H1 (cell line): Measurements from ENCODE around the gene OR2V2. TPM values are rescaled to one million over a fixed set of nuclear protein-coding genes. Genes with fewer than 3 reads are reported as not detected.

ENCODE experiments used
- CTCF ChIA-PET: fragments of 300-600 bp; sonication (Branson Sonifier 250); formaldehyde crosslinking; loops from one replicate; lab custom pipeline; 2021; ENCODE audit not compliant: partially characterized antibody; lab: Charles Lee
- POLR2A ChIA-PET: fragments of 300-600 bp; sonication (Branson Sonifier 250); formaldehyde crosslinking; loops from one replicate; lab custom pipeline; 2021; ENCODE audit warnings: inconsistent platforms; ENCODE audit not compliant: partially characterized antibody; lab: Charles Lee
- DNase-seq, 2 experiments: peaks; one replicate each; pipeline versions ENCODE4 v3.0.0 to v3.0.0-alpha.2; 2010 to 2022; ENCODE audit warnings: low spot score in 2 of 2, low read depth in 1 of 2, mixed read lengths in 1 of 2
- FAIRE-seq: peaks from 2 replicates; lab custom pipeline; 2011; peaks lifted over from hg19 to GRCh38; lab: Jason Lieb, UNC
- H2AFZ ChIP-seq: 2 replicates; pipeline ENCODE4 v1.8.1; 2012; ENCODE audit warnings: low read length, inconsistent platforms
- H2AK5ac ChIP-seq: 2 replicates; pipeline ENCODE4 v1.6.1; 2013; ENCODE audit warnings: low read depth, low read length
- H2BK120ac ChIP-seq: replicated peaks from 2 replicates; pipeline ENCODE3; 2013; ENCODE audit warnings: low read depth, low read length, inconsistent platforms
- H2BK12ac ChIP-seq: 2 replicates; pipeline ENCODE4 v1.6.1; 2013; ENCODE audit warnings: low read depth, low read length
- H2BK15ac ChIP-seq: 2 replicates; pipeline ENCODE4 v1.6.1; 2013; ENCODE audit warnings: low read length
- H2BK20ac ChIP-seq: 2 replicates; pipeline ENCODE4 v1.6.1; 2013; ENCODE audit warnings: low read length
- H2BK5ac ChIP-seq: 2 replicates; pipeline ENCODE4 v1.6.1; 2013; ENCODE audit warnings: low read depth, low read length
- H3K14ac ChIP-seq: 2 replicates; pipeline ENCODE4 v1.6.1; 2013; ENCODE audit warnings: inconsistent platforms; ENCODE audit not compliant: insufficient read length
- H3K18ac ChIP-seq: 2 replicates; pipeline ENCODE4 v1.6.1; 2013; ENCODE audit warnings: low read length; ENCODE audit errors: extremely low read depth
- H3K23ac ChIP-seq: 2 replicates; pipeline ENCODE4 v1.6.1; 2013; ENCODE audit warnings: inconsistent platforms; ENCODE audit not compliant: insufficient read length
- H3K23me2 ChIP-seq: 2 replicates; pipeline ENCODE4 v1.6.1; 2013; ENCODE audit warnings: low read depth, low read length
- H3K27ac ChIP-seq: 2 replicates; pipeline ENCODE4 v1.6.1; 2011; ENCODE audit warnings: low read depth, low read length, inconsistent platforms
- H3K27me3 ChIP-seq, 4 experiments: replicated peaks in 1 of 4; 1 replicate in 1 of 4; 2 replicates in 3 of 4; pipeline versions ENCODE4 v1.6.1 to v1.8.1; 2011 to 2013; ENCODE audit warnings: low read length in 3 of 4, mild to moderate bottlenecking in 3 of 4, inconsistent platforms in 2 of 4, mixed read lengths in 2 of 4, moderate library complexity in 1 of 4; ENCODE audit not compliant: control insufficient read depth in 3 of 4, insufficient read depth in 3 of 4; ENCODE audit errors: extremely low read depth in 1 of 4
- H3K36me3 ChIP-seq, 4 experiments: 2 replicates each; pipeline versions ENCODE4 v1.6.1 to v1.8.1; 2011 to 2013; ENCODE audit warnings: mild to moderate bottlenecking in 4 of 4, low read length in 3 of 4, moderate library complexity in 2 of 4, control low read depth in 1 of 4, inconsistent platforms in 1 of 4; ENCODE audit not compliant: insufficient read depth in 4 of 4, control insufficient read depth in 2 of 4
- H3K4ac ChIP-seq: replicated peaks from 2 replicates; pipeline ENCODE3; 2013; ENCODE audit warnings: low read length, low read depth, mixed read lengths, inconsistent platforms; ENCODE audit not compliant: insufficient read length
- H3K4me1 ChIP-seq, 4 experiments: replicated peaks in 1 of 4; 1 replicate in 1 of 4; 2 replicates in 3 of 4; pipeline versions ENCODE4 v1.6.1 to v1.8.1; 2011 to 2013; ENCODE audit warnings: low read length in 3 of 4, inconsistent platforms in 2 of 4, mixed read lengths in 1 of 4; ENCODE audit not compliant: insufficient read depth in 4 of 4, control insufficient read depth in 3 of 4
- H3K4me2 ChIP-seq, 2 experiments: 2 replicates each; pipeline versions ENCODE4 v1.6.1 to v1.8.1; 2011 to 2013; ENCODE audit warnings: low read depth in 2 of 2, low read length in 2 of 2, control low read depth in 1 of 2, inconsistent platforms in 1 of 2, mild to moderate bottlenecking in 1 of 2; ENCODE audit not compliant: insufficient read depth in 1 of 2
- H3K4me3 ChIP-seq, 4 experiments: fragments of 200-600, 300-600 bp in 1 of 4; sonication (generic), shearing (Covaris generic), sonication (Bioruptor Twin) in 1 of 4; 2 replicates each; pipeline versions ENCODE4 v1.5.1 to v1.8.1; 2011 to 2016; ENCODE audit warnings: low read length in 4 of 4, low read depth in 3 of 4, control low read depth in 2 of 4, inconsistent platforms in 2 of 4, mild to moderate bottlenecking in 2 of 4, mixed read lengths in 1 of 4, moderate library complexity in 1 of 4; ENCODE audit not compliant: insufficient read depth in 2 of 4; ENCODE audit errors: extremely low read depth in 1 of 4
- H3K56ac ChIP-seq: replicated peaks from 2 replicates; pipeline ENCODE3; 2013; ENCODE audit warnings: low read depth, mild to moderate bottlenecking, mixed read lengths, low read length, inconsistent platforms; ENCODE audit not compliant: insufficient read length
- H3K79me1 ChIP-seq: 2 replicates; pipeline ENCODE4 v1.6.1; 2013; ENCODE audit warnings: low read depth, low read length, control low read depth
- H3K79me2 ChIP-seq, 2 experiments: 2 replicates each; pipeline versions ENCODE4 v1.6.1 to v1.8.1; 2012 to 2013; ENCODE audit warnings: low read length in 2 of 2, mild to moderate bottlenecking in 2 of 2, inconsistent platforms in 1 of 2; ENCODE audit not compliant: insufficient read depth in 2 of 2, control insufficient read depth in 1 of 2
- H3K9ac ChIP-seq, 4 experiments: replicated peaks in 1 of 4; 1 replicate in 1 of 4; 2 replicates in 3 of 4; pipeline versions ENCODE4 v1.6.1 to v1.8.1; 2011 to 2013; ENCODE audit warnings: low read depth in 3 of 4, low read length in 3 of 4, control low read depth in 2 of 4, mild to moderate bottlenecking in 2 of 4, moderate library complexity in 2 of 4, inconsistent platforms in 1 of 4; ENCODE audit errors: extremely low read depth in 1 of 4
- H3K9me3 ChIP-seq, 2 experiments: 2 replicates each; pipeline versions ENCODE4 v1.6.1 to v1.8.1; 2012 to 2013; ENCODE audit warnings: mild to moderate bottlenecking in 2 of 2, moderate library complexity in 2 of 2, control low read depth in 1 of 2, inconsistent platforms in 1 of 2, low read depth in 1 of 2, low read length in 1 of 2, mixed read lengths in 1 of 2; ENCODE audit not compliant: insufficient read depth in 2 of 2
- H4K20me1 ChIP-seq, 2 experiments: replicated peaks in 1 of 2; 2 replicates each; pipeline versions ENCODE3 to v1.8.1; 2011 to 2013; ENCODE audit warnings: inconsistent platforms in 2 of 2, low read length in 2 of 2, mild to moderate bottlenecking in 1 of 2; ENCODE audit not compliant: insufficient read depth in 2 of 2, control insufficient read depth in 1 of 2
- H4K5ac ChIP-seq: 2 replicates; pipeline ENCODE4 v1.6.1; 2013; ENCODE audit warnings: low read length, low read depth, mixed read lengths, inconsistent platforms; ENCODE audit not compliant: insufficient read length
- H4K8ac ChIP-seq: 2 replicates; pipeline ENCODE4 v1.8.0; 2013; ENCODE audit warnings: mild to moderate bottlenecking, moderate library complexity, low read length, inconsistent platforms; ENCODE audit not compliant: insufficient read depth; ENCODE audit errors: extremely low read depth
- H4K91ac ChIP-seq: replicated peaks from 2 replicates; pipeline ENCODE3; 2013; ENCODE audit warnings: low read length, mixed read lengths, inconsistent platforms; ENCODE audit not compliant: insufficient read length
- CHD1 ChIP-seq: IDR thresholded peaks from 2 replicates; pipeline ENCODE4 v1.6.1; 2012; ENCODE audit warnings: low read depth, low read length, improper control_type of control experiment
- CREB1 ChIP-seq: IDR thresholded peaks from 2 replicates; pipeline ENCODE4 v1.6.1; 2012; ENCODE audit warnings: inconsistent platforms
- EGR1 ChIP-seq: IDR thresholded peaks from 2 replicates; pipeline ENCODE4 v1.6.1; 2011; ENCODE audit warnings: low read depth, low read length, borderline replicate concordance
- EP300 ChIP-seq, 2 experiments: IDR thresholded peaks; 1 replicate in 1 of 2; 2 replicates in 1 of 2; pipeline ENCODE4 v1.6.1; 2011 to 2012; ENCODE audit warnings: low read depth in 2 of 2, low read length in 2 of 2, mild to moderate bottlenecking in 2 of 2, borderline replicate concordance in 1 of 2, inconsistent platforms in 1 of 2, moderate library complexity in 1 of 2
- KDM5A ChIP-seq: fragments of 200-600 bp; IDR thresholded peaks from 2 replicates; pipeline ENCODE4 v1.7.1; 2012; ENCODE audit warnings: mild to moderate bottlenecking, low read length, inconsistent platforms, mixed read lengths
- POLR2A ChIP-seq, 2 experiments: IDR thresholded peaks; 1 replicate in 1 of 2; 2 replicates in 1 of 2; pipeline ENCODE4 v1.6.1; 2011; ENCODE audit warnings: low read depth in 2 of 2, low read length in 2 of 2, mild to moderate bottlenecking in 2 of 2; ENCODE audit errors: control extremely low read depth in 1 of 2
- POU5F1 ChIP-seq: IDR thresholded peaks from 2 replicates; pipeline ENCODE4 v1.6.1; 2011; ENCODE audit warnings: low read depth, mild to moderate bottlenecking, low read length, moderate library complexity
- SIRT6 ChIP-seq: IDR thresholded peaks from one replicate; pipeline ENCODE4 v1.7.1; 2012; ENCODE audit warnings: low read length, inconsistent platforms
- TAF7 ChIP-seq: optimal IDR thresholded peaks from 2 replicates; pipeline ENCODE3; 2011; ENCODE audit warnings: low read depth, mild to moderate bottlenecking, inconsistent platforms, low read length, moderate library complexity, borderline replicate concordance
- WGBS, 2 experiments: shearing (Covaris generic) in 1 of 2; methylation state at CpG; one replicate each; pipeline versions ENCODE4 v1.1.6 to v1.1.7; 2013 to 2015; ENCODE audit warnings: low lambda C conversion rate in 2 of 2, mixed read lengths in 2 of 2, inconsistent platforms in 1 of 2, low coverage in 1 of 2, missing lambda C conversion rate in 1 of 2; ENCODE audit not compliant: insufficient replicate concordance in 2 of 2, insufficient coverage in 1 of 2, insufficient read length in 1 of 2; ENCODE audit errors: extremely low coverage in 1 of 2, missing lambda C conversion rate in 1 of 2; 5-methylcytosine and 5-hydroxymethylcytosine counted together
- polyA plus RNA-seq, 7 experiments: library from polyadenylated mRNA; depleted of rRNA in 3 of 7; stranded (reverse) in 5 of 7; unstranded in 2 of 7; fragments of >200 nt in 5 of 7; fragments of 200-250 nt in 2 of 7; gene quantifications; 1 replicate in 5 of 7; 2 replicates in 1 of 7; 4 replicates in 1 of 7; pipeline versions ENCODE4 v1.2.1 to v1.2.3, GENCODE V29; 2011 to 2013; ENCODE audit warnings: missing spikeins in 2 of 7, mixed read lengths in 2 of 7
- total RNA-seq: library from RNA; stranded (reverse); fragmentation: NEBNext Ultra II Directional; extraction: Animal tissue kit (Norgen Biotek cat#: 25700); gene quantifications from 2 replicates; pipeline ENCODE4 v1.2.1, GENCODE V29; 2021
- TF ChIP-seq, protein P1 (sequence below): IDR thresholded peaks from 2 replicates; pipeline ENCODE4 v1.6.1; 2012; ENCODE audit warnings: inconsistent platforms
- TF ChIP-seq, protein P2 (sequence below), 3 experiments: IDR thresholded peaks; 1 replicate in 2 of 3; 2 replicates in 1 of 3; pipeline versions ENCODE4 v1.5.1 to v1.6.1; 2011; ENCODE audit warnings: low read length in 3 of 3, mild to moderate bottlenecking in 3 of 3, inconsistent platforms in 2 of 3, low read depth in 1 of 3, moderate library complexity in 1 of 3; ENCODE audit not compliant: insufficient read depth in 1 of 3; ENCODE audit errors: control extremely low read depth in 1 of 3

OR2V2 gene
- total and polyA plus RNA-seq, 2 of the 8 experiments (the other 6 are each of a cell fraction or from before 2014, with no cell fraction given): not detected

DNA sequence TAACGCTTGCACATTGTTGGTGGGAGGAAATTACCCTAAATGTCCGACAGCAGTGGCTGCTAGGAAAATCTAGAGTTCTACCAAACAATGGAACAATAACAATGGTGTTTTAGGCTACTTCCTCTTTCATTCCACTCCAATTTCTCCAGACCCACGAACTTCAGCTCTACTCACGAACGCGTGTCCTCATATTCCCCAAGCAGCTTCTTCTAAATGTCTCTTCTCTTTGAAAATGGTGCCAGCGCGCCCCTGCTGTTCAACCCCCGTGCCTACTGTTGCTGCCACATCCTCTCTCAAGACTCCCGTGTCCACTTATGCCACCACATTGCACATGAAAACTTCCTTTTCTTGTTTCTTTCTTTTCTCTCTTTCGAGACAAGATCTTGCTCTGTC lies 25.6 kb downstream of the OR2V2 start:
- Histone ChIP-seq H3K56ac (no peak overlapping the region), H3K14ac (no peak overlapping the region), H4K20me1 (no peaks in the 10 kb centered on the region), H2AFZ (peak overlapping the region; percentile 96), H3K27ac (no peak overlapping the region), H2BK15ac (no peak overlapping the region), H2BK20ac (no peak overlapping the region), H3K23ac (no peak overlapping the region), H2BK12ac (no peak overlapping the region; the same call in 1 of the 2 replicates), H3K9ac (0 out of 7 replicates have a peak overlapping the region, but pooled peaks of 1 of the 4 experiments have one; percentile 62), H4K91ac (no peak overlapping the region), H3K4me2 (peak overlapping the region; percentile 72 to 81), H3K23me2 (peaks cover 19% of the 10 kb centered on the region), H3K79me1 (no peaks in the 10 kb centered on the region), H2AK5ac (no peak overlapping the region), H3K4me1 (peaks cover 0 to 3% (median 0%) of the 10 kb centered on the region in 4 experiments; a peak in 2 of 7 replicates), H3K4ac (no peak overlapping the region), H3K27me3 (peaks cover 6 to 35% (median 25%) of the 10 kb centered on the region in 4 experiments; a peak in 6 of 7 replicates), H4K5ac (no peak overlapping the region), H4K8ac (no peak overlapping the region), H3K18ac (no peak overlapping the region), H3K4me3 (peak overlapping the region; percentile 62 to 72 (median 66)), H3K36me3 (no peaks in the 10 kb centered on the region), H3K9me3 (no peaks in the 10 kb centered on the region), H2BK120ac (no peak overlapping the region), H3K79me2 (no peaks in the 10 kb centered on the region), H2BK5ac (no peak overlapping the region)
- ChIA-PET POLR2A (interaction anchor here (1.1 to 3.8 kb wide), 7 partner anchors 11 to 73 kb away, joined by 3 to 28 read pairs (median 5); no protein-coding TSS in a partner anchor), CTCF (interaction anchor here (0.9 to 3.4 kb wide), 11 partner anchors 9 to 87 kb away, joined by 3 to 17 read pairs (median 5); no protein-coding TSS in a partner anchor)
- FAIRE-seq: no peak
- DNase-seq: no peak
- WGBS, 2 experiments: 20% methylated on average over 11 of the region's 11 CpGs; no CpG with 5 or more reads in 1 of the 2 experiments
- TF ChIP-seq POLR2A (IDR thresholded peaks at IDR 0.05; ENCODE audit: control extremely low read depth in 1 of 2, low read depth in 2 of 2, low read length in 2 of 2) (no peak), EP300 (IDR thresholded peaks at IDR 0.05; ENCODE audit: borderline replicate concordance in 1 of 2, low read depth in 2 of 2, low read length in 2 of 2) (no peak), SIRT6 (no peak), TAF7 (no peak), EGR1 (no peak), KDM5A (no peak), CREB1 (no peak), CHD1 (no peak), POU5F1 (no peak)
- TF ChIP-seq, protein P1, sequence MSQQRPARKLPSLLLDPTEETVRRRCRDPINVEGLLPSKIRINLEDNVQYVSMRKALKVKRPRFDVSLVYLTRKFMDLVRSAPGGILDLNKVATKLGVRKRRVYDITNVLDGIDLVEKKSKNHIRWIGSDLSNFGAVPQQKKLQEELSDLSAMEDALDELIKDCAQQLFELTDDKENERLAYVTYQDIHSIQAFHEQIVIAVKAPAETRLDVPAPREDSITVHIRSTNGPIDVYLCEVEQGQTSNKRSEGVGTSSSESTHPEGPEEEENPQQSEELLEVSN: no peak
- TF ChIP-seq, protein P2, sequence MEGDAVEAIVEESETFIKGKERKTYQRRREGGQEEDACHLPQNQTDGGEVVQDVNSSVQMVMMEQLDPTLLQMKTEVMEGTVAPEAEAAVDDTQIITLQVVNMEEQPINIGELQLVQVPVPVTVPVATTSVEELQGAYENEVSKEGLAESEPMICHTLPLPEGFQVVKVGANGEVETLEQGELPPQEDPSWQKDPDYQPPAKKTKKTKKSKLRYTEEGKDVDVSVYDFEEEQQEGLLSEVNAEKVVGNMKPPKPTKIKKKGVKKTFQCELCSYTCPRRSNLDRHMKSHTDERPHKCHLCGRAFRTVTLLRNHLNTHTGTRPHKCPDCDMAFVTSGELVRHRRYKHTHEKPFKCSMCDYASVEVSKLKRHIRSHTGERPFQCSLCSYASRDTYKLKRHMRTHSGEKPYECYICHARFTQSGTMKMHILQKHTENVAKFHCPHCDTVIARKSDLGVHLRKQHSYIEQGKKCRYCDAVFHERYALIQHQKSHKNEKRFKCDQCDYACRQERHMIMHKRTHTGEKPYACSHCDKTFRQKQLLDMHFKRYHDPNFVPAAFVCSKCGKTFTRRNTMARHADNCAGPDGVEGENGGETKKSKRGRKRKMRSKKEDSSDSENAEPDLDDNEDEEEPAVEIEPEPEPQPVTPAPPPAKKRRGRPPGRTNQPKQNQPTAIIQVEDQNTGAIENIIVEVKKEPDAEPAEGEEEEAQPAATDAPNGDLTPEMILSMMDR (IDR thresholded peaks at IDR 0.05; ENCODE audit: control extremely low read depth in 1 of 3, insufficient read depth in 1 of 3, low read depth in 1 of 3, low read length in 3 of 3): no peak
